ENCODE measurements around the gene PDE3A.
"Not testable (repeated sequence)": the region's sequence is repeated elsewhere in the genome, so short reads cannot be mapped to it uniquely, and the experiment has no call there.

PDE3A gene

GRCh38 chr12:20375560-20375959 lies 7.2 kb downstream of the PDE3A start:
- no peak for ATAC-seq

GRCh38 chr12:20376984-20377383 lies 8.6 kb downstream of the PDE3A start:
- ATAC-seq: no peak

- ATAC-seq: no peak
Observed at GRCh38 chr12:20377750-20378149, 9.4 kb downstream of the PDE3A start.

DNA sequence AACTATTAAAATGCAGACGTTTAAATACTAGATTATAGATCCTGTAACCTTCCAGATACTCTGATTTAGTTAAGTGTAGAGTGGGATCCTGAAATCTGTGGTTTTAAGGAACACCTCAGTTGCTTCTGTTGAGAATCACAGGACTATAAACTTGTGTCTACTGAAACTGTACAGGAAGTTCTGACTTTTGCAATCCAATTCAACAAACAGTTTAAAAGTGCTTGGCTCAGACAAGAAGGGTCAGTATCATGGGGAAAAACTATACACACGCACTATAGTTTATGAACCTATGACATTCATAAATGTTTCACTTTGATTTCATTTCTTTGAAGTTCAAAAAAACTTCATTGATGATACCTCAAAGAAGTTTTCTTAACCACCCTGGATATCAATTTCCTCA lies 13.8 kb downstream of the PDE3A start:
- ATAC-seq: no peak

- ATAC-seq: no peak
Observed at GRCh38 chr12:20383612-20384011, 15.3 kb downstream of the PDE3A start.

DNA sequence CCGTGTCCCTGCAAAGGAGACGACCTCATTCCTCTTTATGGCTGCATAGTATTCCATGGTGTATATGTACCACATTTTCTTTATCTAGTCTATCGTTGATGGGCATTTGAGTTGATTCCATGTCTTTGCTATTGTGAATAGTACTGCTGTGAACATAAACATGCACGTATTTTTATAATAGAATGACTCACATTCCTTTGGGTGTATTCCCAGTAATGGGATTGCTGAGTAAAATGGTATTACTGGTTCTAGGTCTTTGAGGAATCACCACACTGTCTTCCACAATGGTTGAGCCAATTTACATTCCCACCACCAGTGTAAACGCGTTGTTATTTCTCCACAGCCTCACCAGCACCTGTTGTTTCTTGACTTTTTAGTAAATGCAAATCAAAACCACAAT lies 16.5 kb downstream of the PDE3A start:
- ATAC-seq: not testable (repeated sequence)

DNA sequence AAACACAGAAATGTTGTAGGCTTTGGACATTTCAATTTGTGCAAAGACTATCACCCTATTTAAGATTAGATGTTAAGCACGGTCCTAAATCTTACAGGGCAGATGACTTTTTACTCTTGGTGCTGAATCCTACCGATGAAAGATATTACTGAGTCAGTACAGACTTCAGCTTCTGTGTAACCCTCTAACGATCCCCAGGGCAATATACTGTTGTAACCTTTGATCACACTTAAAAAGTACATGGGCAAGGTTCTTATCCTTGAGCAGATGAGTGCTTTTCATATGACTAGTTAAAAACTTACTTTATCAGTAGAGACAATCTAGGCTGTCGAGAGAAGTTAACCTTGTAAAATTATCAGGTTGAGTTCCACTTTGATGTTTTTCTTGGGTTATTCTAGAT lies 22.5 kb downstream of the PDE3A start:
- no peak for ATAC-seq

- ATAC-seq: no peak
Observed at GRCh38 chr12:20392339-20392738, 24.0 kb downstream of the PDE3A start.

DNA sequence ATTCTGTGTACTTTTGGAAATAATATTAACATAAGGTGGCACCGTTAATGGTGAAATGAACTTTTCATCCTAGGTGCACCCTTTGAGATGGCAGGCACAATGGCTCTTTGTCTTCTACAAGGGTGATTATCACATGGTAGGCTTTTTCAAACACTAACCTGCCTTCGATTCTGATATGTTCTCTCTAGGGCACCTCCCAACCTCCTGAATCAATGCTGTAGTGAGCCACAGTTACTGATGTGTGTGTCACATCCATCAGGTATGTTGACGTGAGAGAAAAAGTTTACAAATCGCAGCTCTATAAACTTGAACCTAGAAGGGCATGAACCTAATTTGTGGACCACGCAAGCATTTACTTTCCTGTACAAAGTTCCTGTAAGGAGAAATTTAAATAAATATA lies 25.4 kb downstream of the PDE3A start:
- ATAC-seq: no peak

GRCh38 chr12:20395791-20396550 lies 27.6 kb downstream of the PDE3A start:
- no peak for ATAC-seq

DNA sequence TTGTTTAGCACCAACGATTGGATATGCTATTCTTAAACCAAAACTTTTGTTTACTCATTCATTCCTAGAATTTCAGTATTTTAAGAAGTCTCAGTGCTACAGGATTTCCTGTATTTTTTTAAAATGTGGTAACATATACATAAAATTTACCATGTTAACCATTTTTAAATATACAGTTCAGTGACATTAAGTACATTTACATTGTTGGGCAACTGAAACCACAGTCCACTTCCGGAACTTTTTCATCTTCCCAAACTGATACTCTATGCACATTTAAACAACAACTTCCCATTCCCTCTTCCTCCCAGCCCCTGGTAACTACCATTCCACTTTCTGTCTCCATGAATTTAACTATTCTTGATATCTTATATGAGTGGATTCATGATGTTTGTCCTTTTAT lies 30.3 kb downstream of the PDE3A start:
- no peak for ATAC-seq

DNA sequence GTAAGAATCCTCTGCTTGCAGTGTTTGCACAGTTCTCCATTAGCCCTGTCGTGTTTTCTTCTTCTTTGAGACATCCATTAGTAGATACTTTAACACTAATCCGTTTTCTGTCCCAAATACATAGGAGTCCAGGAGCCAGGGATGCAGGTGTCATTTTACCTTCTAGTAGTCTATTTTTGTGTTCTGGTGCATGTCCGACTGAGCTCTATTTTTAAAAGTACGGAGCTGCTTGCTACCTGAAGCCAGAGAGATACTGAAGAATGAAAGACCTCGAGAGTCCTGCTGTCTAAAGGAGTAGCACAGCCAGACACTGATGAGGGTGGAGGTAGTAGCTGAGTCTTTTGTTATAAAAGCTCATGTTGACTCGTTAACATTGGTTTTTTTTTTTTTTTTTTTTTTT lies 31.7 kb downstream of the PDE3A start:
- ATAC-seq: no peak

- ATAC-seq: no peak
Observed at GRCh38 chr12:20403230-20403629, 34.9 kb downstream of the PDE3A start.

DNA sequence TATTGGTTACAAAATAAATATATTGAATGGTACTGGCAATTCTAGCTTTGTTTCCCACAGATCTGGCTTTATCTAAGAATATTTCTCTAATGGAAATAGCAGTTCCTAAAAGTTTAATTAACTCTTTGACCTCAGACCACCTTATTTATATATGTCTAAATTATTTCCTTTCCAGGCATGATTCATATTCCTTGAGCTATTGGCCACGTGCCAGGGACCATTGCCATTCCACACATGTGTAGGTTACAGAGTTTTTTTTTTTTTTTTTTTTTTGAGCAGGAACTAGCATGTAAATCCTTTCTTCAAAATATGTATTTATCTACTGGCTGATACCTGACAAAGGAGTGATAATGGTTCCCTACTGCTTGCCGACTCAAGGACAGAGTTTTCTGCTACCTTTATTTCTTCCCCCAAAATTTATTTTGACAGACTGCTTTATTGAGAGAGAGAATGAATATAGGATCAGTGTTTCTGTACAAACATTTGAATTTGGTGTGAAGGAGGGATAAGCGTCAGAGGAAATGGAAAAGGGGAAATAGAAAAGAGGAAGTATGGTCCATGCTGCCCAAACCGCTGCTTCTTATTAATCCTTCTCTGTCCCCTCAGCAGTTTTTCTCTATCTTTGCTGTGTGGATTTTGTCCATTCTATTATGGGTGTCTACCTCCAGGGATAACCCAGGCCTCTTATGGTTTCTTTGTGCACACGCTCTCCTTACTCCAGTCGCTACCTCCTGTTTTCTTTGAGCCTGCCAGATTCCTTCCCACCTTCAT lies 36.4 kb downstream of the PDE3A start:
- ATAC-seq: no peak

DNA sequence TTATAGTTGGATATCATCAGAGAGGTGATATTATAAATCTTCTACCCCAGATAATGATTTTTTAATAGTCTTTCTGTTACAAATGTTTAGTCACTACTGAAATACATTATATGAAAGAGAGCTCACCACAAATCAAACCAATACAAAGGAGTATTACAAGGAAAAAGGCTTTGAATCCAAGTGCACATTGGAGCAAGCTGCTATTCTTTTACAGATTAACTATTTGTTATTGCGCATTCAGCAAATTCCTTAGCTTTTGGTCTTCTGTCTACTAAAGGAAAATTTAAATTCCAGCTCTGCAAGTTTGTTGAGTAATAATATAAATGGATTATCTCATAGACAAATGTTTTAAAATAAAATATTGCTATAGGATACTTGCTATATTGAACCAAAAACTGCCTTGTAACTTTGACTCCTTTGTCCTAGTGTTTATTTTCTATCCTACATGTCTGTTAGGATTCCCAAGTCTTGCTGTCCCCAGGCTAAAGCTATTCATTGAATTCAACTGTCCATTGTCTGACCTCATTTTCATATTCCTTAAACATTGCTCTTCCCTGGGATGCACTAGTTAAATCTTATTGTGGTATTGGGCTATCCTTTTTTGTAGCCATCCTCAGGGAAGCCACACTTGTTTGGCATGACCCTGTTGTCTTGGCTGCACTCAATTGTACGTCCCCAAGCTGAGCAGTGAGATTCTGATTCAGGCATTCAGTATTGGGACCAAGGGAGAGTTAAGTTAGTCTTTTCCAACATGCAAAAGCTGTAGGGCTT lies 41.5 kb downstream of the PDE3A start:
- no peak for ATAC-seq

- no peak for ATAC-seq
Observed at GRCh38 chr12:20410734-20411133, 42.4 kb downstream of the PDE3A start.

DNA sequence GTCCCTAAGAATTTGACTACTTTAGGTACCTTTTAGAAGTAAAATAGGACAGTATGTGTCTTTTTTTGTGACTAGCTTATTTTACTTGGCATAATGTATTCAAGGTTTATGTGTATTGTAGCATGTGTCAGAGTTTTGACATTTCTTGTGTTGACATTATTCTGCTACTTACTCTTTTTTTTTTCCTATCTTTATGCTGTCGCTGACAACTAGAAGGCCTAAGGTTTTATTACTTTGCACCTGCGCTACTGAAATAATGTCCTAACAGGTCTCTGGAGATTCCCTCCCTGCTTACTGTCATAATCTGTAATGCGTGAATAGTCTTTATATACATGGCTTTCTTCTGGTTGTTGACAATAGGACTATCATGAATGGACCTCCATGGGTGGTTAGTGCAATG lies 43.0 kb downstream of the PDE3A start:
- ATAC-seq: no peak

DNA sequence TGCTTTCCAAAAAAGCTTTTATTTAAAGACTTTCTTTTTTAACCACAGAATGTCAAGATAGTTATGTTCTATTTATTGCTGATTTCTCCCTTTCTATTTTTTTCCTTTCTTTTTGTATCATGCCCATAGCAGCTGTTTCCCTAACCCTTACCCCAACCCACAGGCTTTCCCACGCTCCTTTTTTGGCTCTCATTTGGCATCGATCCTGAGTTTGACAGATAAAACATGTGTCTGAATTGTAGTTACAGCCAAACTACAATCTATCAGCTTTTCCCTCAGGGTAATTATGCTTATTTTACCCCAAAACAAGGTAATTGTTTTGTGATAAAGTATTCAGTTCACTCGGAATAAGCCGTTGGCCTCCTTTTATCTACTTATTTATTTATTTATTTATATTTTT lies 46.7 kb downstream of the PDE3A start:
- ATAC-seq: no peak

DNA sequence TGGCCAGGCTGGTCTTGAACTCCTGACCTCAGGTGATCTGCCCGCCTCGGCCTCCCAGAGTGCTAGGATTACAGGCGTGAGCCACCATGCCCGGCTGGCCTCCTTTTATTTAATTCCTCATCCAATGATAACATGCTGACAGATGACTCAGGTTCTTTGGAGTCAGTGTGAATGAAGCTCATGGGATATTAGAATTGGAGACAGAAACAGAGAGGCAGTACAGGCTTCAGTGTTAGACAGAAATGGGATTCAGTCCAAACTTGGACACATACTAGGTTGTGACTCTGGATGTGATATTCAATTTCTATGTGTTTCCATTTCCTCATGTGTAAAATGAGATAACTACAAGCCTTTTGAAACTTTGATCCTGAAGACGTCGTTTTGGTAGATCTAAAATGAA lies 47.3 kb downstream of the PDE3A start:
- ATAC-seq: no peak

GRCh38 chr12:20420557-20420956 lies 52.2 kb downstream of the PDE3A start:
- no peak for ATAC-seq

GRCh38 chr12:20421421-20421820 lies 53.1 kb downstream of the PDE3A start:
- ATAC-seq: no peak

DNA sequence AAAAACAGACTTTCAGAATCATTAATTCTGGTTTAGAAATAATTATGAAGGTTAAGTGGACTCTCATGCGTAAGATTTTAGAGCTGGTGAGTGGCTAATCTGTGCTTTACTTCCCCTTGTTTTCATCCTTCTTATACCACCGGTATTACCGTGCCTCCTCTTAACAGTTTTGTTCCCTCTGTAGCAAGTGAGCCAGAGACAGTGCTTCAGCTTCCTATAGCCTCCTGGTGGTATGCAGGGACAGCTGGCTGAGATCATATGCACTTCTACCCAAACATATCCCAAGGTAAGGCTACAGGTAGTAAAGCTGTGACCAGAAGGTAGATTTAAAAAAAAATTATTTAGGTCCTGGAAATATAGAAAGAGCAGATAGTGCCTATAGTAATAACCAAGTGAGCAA lies 55.2 kb downstream of the PDE3A start:
- no peak for ATAC-seq

DNA sequence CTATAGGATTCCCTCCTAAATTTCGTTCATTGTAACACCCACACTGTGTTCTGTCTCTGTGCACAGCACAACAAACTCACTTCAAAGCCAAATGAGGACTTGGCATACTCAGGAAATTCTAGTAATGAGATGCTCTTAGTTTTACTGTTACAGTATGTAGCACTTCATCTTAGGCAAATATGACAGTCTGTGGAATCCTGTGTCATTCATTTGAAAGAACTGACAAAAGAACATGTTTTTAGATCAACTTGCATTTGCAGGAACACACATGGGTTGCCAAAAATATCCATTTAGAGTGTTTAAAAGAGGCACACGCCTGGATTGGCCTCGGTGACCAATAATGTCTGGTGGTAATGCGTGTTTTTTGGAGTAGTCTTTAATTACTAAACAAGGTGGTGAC lies 56.5 kb downstream of the PDE3A start:
- no peak for ATAC-seq

DNA sequence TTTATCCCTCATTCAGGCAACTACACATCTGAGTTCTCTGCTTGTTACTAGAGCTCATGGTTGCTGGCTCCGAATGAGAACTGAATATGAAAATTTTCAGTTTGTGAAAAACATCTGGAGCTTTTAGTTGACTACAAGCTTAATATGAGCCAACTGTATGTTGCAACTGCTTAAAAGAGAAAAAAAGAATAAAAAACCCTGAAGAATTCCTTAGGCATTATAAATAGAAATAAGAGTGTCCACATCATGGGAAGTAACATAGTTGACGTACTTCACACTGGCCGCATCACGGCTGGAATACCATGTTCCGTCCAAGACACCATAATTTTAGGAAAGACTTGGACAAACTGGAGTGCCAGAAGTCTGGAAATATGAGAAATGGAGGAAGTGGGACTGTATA lies 57.9 kb downstream of the PDE3A start:
- no peak for ATAC-seq

Data from activated CD4-positive, CD25-positive, alpha-beta regulatory T cell treated with anti-CD3 and anti-CD28 coated beads, Interleukin-2, amount 50 U/mL, for 24 hours (primary cell).